GM19438 (cell line): ENCODE measurements around the gene NRP2.

ENCODE experiments used
- ATAC-seq: cut with Tn5 transposase; IDR thresholded peaks from one replicate; pipeline ENCODE4 v1.9.1; 2021; ENCODE audit warnings: low read depth; ENCODE audit not compliant: unreplicated experiment

The NRP2 gene

GRCh38 chr2:205682239-205682970 lies at the start of gene NRP2:
Gene NRP2 (plus strand): TSS chr2:205682501. CDS start chr2:205683291, 790 bp downstream.
- ATAC-seq: peak; percentile 54

- no peak for ATAC-seq
Measured at GRCh38 chr2:205633994-205634393, 48.3 kb upstream of the NRP2 start.

GRCh38 chr2:205636549-205637319 lies 45.6 kb upstream of the NRP2 start:
- ATAC-seq: no peak

- ATAC-seq: no peak
Measured at GRCh38 chr2:205637320-205637602, 45.0 kb upstream of the NRP2 start.

- no peak for ATAC-seq
Measured at GRCh38 chr2:205637779-205638503, 44.4 kb upstream of the NRP2 start.

GRCh38 chr2:205640716-205641115 lies 41.6 kb upstream of the NRP2 start:
- ATAC-seq: no peak

GRCh38 chr2:205642599-205643356 lies 39.5 kb upstream of the NRP2 start:
- no peak for ATAC-seq

- no peak for ATAC-seq
Measured at GRCh38 chr2:205643391-205643885, 38.9 kb upstream of the NRP2 start.

GRCh38 chr2:205644018-205644417 lies 38.3 kb upstream of the NRP2 start:
- ATAC-seq: no peak

- ATAC-seq: peak; percentile 99
Measured at GRCh38 chr2:205646680-205647079, 35.6 kb upstream of the NRP2 start.

- ATAC-seq: no peak
Measured at GRCh38 chr2:205650450-205650849, 31.9 kb upstream of the NRP2 start.

- ATAC-seq: no peak
Measured at GRCh38 chr2:205650931-205651330, 31.4 kb upstream of the NRP2 start.

- no peak for ATAC-seq
Measured at GRCh38 chr2:205651719-205652118, 30.6 kb upstream of the NRP2 start.

GRCh38 chr2:205654878-205655605 lies 27.3 kb upstream of the NRP2 start:
- ATAC-seq: no peak

- no peak for ATAC-seq
Measured at GRCh38 chr2:205655779-205656456, 26.4 kb upstream of the NRP2 start.

GRCh38 chr2:205656461-205656860 lies 25.8 kb upstream of the NRP2 start:
- ATAC-seq: no peak

- ATAC-seq: no peak
Measured at GRCh38 chr2:205656941-205657340, 25.4 kb upstream of the NRP2 start.

- ATAC-seq: no peak
Measured at GRCh38 chr2:205657579-205657978, 24.7 kb upstream of the NRP2 start.

- no peak for ATAC-seq
Measured at GRCh38 chr2:205658068-205658467, 24.2 kb upstream of the NRP2 start.
